ENCODE data around the gene OSMR. TPM values are rescaled to one million over a fixed set of nuclear protein-coding genes. Genes with fewer than 3 reads are reported as not detected.

Gene OSMR
- total RNA-seq, 1 experiment from 2014 or later: 46.0 TPM

- Histone ChIP-seq H3K9me2 (ENCODE audit: insufficient read depth) (no peaks in the 10 kb centered on the region), H4K20me1 (ENCODE audit: insufficient read depth) (no peaks in the 10 kb centered on the region), H3K79me2 (ENCODE audit: insufficient read depth, low read length) (peaks cover 39% of the 10 kb centered on the region), H3K27me3 (ENCODE audit: insufficient read depth, low read length) (no peaks in the 10 kb centered on the region), H3K4me2 (ENCODE audit: low read length) (peak overlapping the region; percentile 69), H3K9ac (ENCODE audit: low read length) (no peak overlapping the region), H3K27ac (ENCODE audit: low read depth, low read length) (peak overlapping the region; percentile 69; the same call in 1 of the 2 replicates), H2AFZ (ENCODE audit: low read depth, low read length, poor library complexity, severe bottlenecking) (no peak overlapping the region), H3K9me3 (ENCODE audit: control insufficient read depth in 1 of 2, insufficient read depth in 1 of 2, low read depth in 1 of 2, low read length in 2 of 2) (no peaks in the 10 kb centered on the region), H3K4me3 (replicated peaks in 1 of 2; ENCODE audit: low read depth in 1 of 2, low read length in 2 of 2) (no peak overlapping the region), H3K36me3 (ENCODE audit: control insufficient read depth in 1 of 2, insufficient read depth in 2 of 2, low read length in 2 of 2) (peaks cover 6 to 33% of the 10 kb centered on the region in 2 experiments; a peak in 3 of 4 replicates), H3K4me1 (ENCODE audit: control insufficient read depth in 1 of 2, insufficient read depth in 2 of 2, low read length in 2 of 2) (peaks cover 21 to 32% of the 10 kb centered on the region in 2 experiments)
- no TSS peak for BruUV-seq (replicated peaks)
- ATAC-seq: no peak
- ChIA-PET RAD21 (ENCODE audit: low non-redundant PET in 1 of 2, low total read pairs in 2 of 2, uncharacterized antibody in 2 of 2, unreplicated experiment in 2 of 2) (no interaction called here), CTCF (interaction anchor here (1.1 kb wide), 1 partner anchor 65 kb away, joined by 3 read pairs; no protein-coding TSS in a partner anchor), POLR2A (interaction anchor here (1.4 kb wide), 1 partner anchor 405 kb away, joined by 3 read pairs; no protein-coding TSS in a partner anchor)
- DNase-seq (ENCODE audit: low read depth, low spot score): no peak
- intact Hi-C loops (cut with micrococcal nuclease): no loop called here
- TF ChIP-seq RAD21 (IDR thresholded peaks at IDR 0.05; ENCODE audit: low read depth) (no peak), ZNF274 (IDR thresholded peaks at IDR 0.05; ENCODE audit: low read depth, low read length) (no peak), POLR2AphosphoS5 (IDR thresholded peaks at IDR 0.05; ENCODE audit: low read depth, low read length) (no peak), EZH2phosphoT487 (IDR thresholded peaks at IDR 0.05; ENCODE audit: borderline replicate concordance) (no peak), TCF7L2 (IDR thresholded peaks at IDR 0.05; ENCODE audit: borderline replicate concordance, extremely low read depth, insufficient read depth, insufficient read length) (no peak), ATF3 (IDR thresholded peaks at IDR 0.05) (no peak), ELF1 (IDR thresholded peaks at IDR 0.05; ENCODE audit: borderline replicate concordance, low read depth) (no peak), EGR1 (IDR thresholded peaks at IDR 0.05; ENCODE audit: low read depth) (no peak), JUND (IDR thresholded peaks at IDR 0.05) (no peak), CBX3 (IDR thresholded peaks at IDR 0.05; ENCODE audit: low read depth) (no peak), CEBPB (IDR thresholded peaks at IDR 0.05; ENCODE audit: low read depth) (no peak), EZH2 (IDR thresholded peaks at IDR 0.05) (no peak), ZFX (IDR thresholded peaks at IDR 0.05) (no peak)
Observed at GRCh38 chr5:38872826-38873225, 27.0 kb downstream of the OSMR start.

Data from HCT116 (cell line).